GM12874 (cell line): ENCODE results near the gene MECR.

Source experiments
- TF ChIP-seq, protein P1 (sequence below): IDR thresholded peaks from 2 replicates; pipeline ENCODE4 v1.5.1; 2011; ENCODE audit warnings: low read depth, mild to moderate bottlenecking, control low read depth, low read length, moderate library complexity; ENCODE audit not compliant: insufficient read depth

Gene MECR

DNA sequence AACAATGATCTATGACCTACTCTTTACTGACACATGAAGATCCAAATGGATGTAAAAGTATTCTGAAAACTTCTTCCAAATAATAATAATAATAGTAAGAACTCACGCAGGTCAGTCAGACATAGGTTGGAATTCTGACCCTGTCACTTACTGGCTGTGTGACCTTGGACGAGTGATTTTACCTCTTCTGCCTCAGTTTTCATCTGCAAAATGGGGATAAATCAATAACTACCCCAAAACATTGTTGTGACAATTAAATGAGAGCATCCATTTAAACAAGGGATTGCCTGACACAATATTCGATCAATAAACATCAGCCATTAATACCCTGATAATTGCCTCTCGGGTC, 556 bp downstream of the MECR start:
- TF ChIP-seq, protein P1, sequence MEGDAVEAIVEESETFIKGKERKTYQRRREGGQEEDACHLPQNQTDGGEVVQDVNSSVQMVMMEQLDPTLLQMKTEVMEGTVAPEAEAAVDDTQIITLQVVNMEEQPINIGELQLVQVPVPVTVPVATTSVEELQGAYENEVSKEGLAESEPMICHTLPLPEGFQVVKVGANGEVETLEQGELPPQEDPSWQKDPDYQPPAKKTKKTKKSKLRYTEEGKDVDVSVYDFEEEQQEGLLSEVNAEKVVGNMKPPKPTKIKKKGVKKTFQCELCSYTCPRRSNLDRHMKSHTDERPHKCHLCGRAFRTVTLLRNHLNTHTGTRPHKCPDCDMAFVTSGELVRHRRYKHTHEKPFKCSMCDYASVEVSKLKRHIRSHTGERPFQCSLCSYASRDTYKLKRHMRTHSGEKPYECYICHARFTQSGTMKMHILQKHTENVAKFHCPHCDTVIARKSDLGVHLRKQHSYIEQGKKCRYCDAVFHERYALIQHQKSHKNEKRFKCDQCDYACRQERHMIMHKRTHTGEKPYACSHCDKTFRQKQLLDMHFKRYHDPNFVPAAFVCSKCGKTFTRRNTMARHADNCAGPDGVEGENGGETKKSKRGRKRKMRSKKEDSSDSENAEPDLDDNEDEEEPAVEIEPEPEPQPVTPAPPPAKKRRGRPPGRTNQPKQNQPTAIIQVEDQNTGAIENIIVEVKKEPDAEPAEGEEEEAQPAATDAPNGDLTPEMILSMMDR = no peak

DNA sequence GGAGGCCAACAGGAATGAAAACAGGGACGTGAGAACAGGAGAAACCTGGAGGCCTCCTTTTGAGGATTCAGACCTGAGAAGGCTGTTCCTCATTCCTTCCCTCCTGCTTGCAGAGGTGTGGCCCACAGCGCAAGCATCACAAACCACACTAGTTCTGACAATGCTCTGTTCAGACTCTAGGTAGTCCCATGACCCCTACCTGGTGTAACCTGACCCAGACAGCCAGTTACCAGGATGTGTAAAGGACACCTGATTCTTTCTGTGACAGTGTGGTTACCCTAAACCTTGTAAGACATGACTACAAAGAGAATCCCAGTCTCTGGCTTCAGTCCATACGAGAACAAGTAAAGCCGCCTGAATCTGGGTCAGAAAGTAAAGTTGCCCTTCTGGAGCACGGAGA, 3.2 kb downstream of the MECR start:
- TF ChIP-seq, protein P1 = no peak

DNA sequence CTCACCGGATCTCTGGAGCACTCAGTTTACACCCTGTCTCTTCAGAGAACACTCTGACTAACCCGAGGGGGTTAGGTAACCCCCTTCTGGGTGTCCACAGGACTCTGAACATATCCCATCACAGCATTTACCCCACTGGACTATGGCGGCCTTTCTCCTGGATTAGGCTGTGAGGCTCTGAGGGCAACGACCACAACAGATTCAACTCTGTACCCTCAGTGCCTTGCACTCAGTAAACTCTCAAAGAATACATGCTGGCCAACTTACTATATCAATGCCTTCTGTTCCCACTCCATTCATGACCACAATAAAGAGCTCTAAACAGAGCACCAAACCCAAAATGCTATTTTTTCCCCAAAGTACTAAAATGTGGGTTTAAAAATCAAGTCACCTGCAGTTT, 5.4 kb downstream of the MECR start:
- TF ChIP-seq, protein P1 = no peak

DNA sequence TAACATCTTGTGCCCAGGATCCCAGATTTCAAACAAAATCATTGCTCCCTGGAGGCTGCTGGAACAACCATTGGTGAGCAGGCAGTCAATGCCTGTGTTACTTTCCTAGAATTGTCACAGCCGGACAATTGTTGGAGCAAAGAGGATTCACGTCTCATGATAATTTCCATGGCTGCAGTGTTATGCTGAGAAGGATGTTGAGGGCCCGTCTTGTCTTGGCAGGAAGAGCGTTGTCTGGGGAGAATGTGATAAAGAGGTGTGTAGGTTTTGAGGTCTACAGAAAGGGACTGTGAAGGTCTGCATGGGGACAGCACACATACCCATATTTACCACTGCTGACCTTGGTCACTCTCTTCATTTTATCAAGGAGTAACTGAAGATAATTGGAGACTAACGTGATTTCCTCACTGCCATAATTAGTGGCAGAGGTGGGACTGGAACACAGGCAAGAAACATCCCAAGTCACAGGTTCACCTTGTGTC, 6.3 kb downstream of the MECR start:
- TF ChIP-seq, protein P1 = no peak

GRCh38 chr1:29223521-29223920, 7.2 kb downstream of the MECR start:
- TF ChIP-seq, protein P1 = no peak

- TF ChIP-seq, protein P1 = no peak
These were observed 8.0 kb downstream of the MECR start for GRCh38 chr1:29222686-29223085.

GRCh38 chr1:29221296-29221695, 9.4 kb downstream of the MECR start:
- TF ChIP-seq, protein P1 = no peak

GRCh38 chr1:29218223-29218622, 12.5 kb downstream of the MECR start:
- TF ChIP-seq, protein P1 = no peak
